OCI-LY1 (cell line): ENCODE measurements around the gene PRR15L.

Experiments
- H2AFZ ChIP-seq: fragments of 200-600 bp; sonication (generic), shearing (Covaris generic); 2 replicates; pipeline ENCODE4 v1.6.0; 2014; ENCODE audit warnings: antibody characterized with exemption, mild to moderate bottlenecking, low read length
- H3F3A ChIP-seq: fragments of 200-600 bp; sonication (generic), shearing (Covaris generic); 2 replicates; pipeline ENCODE4 v1.6.0; 2014; ENCODE audit warnings: mild to moderate bottlenecking, antibody characterized with exemption, low read length, moderate library complexity; ENCODE audit not compliant: insufficient read depth
- H3K27ac ChIP-seq: fragments of 200-600 bp; sonication (generic); 2 replicates; pipeline ENCODE4 v1.5.1; 2014; ENCODE audit warnings: low read length, mixed run types, mild to moderate bottlenecking, low read depth; ENCODE audit not compliant: poor library complexity, severe bottlenecking
- H3K27me3 ChIP-seq: fragments of 200-600 bp; sonication (generic); 2 replicates; pipeline ENCODE4 v1.6.0; 2014; ENCODE audit warnings: antibody characterized with exemption, mild to moderate bottlenecking, low read length, moderate library complexity; ENCODE audit not compliant: insufficient read depth
- H3K36me3 ChIP-seq: fragments of 200-600 bp; sonication (generic); 2 replicates; pipeline ENCODE4 v1.6.1; 2014; ENCODE audit warnings: mild to moderate bottlenecking, antibody characterized with exemption, low read length, moderate library complexity, mixed read lengths; ENCODE audit not compliant: insufficient read depth
- H3K4me1 ChIP-seq: fragments of 200-600 bp; sonication (generic); 2 replicates; pipeline ENCODE4 v1.5.1; 2014; ENCODE audit warnings: mild to moderate bottlenecking, low read length, moderate library complexity; ENCODE audit not compliant: insufficient read depth, severe bottlenecking
- H3K4me2 ChIP-seq: fragments of 200-600 bp; sonication (generic), shearing (Covaris generic); 2 replicates; pipeline ENCODE4 v1.6.1; 2014; ENCODE audit warnings: low read length
- H3K4me3 ChIP-seq: fragments of 200-600 bp; sonication (generic); 2 replicates; pipeline ENCODE4 v1.5.1; 2014; ENCODE audit warnings: low read length, low read depth, mild to moderate bottlenecking, mixed read lengths; ENCODE audit not compliant: poor library complexity, severe bottlenecking
- H3K79me2 ChIP-seq: fragments of 200-600 bp; shearing (Covaris generic); 2 replicates; pipeline ENCODE4 v1.6.1; 2016; ENCODE audit warnings: mixed run types, low read length, mixed read lengths; ENCODE audit not compliant: insufficient read depth
- H3K9ac ChIP-seq: fragments of 200-600 bp; sonication (generic), shearing (Covaris generic); 2 replicates; pipeline ENCODE4 v1.6.1; 2014; ENCODE audit warnings: mild to moderate bottlenecking, low read length, mixed read lengths
- H3K9me2 ChIP-seq: fragments of 200-600 bp; sonication (generic), shearing (Covaris generic); 2 replicates; pipeline ENCODE4 v1.6.1; 2014; ENCODE audit warnings: low read depth, mild to moderate bottlenecking, low read length, mixed read lengths
- H3K9me3 ChIP-seq: fragments of 200-600 bp; shearing (Covaris generic); 2 replicates; pipeline ENCODE4 v1.6.1; 2014; ENCODE audit warnings: low read length, mixed read lengths
- H4K20me1 ChIP-seq: fragments of 200-600 bp; sonication (generic), shearing (Covaris generic); 2 replicates; pipeline ENCODE4 v1.6.0; 2016; ENCODE audit warnings: mild to moderate bottlenecking, low read length; ENCODE audit not compliant: insufficient read depth
- EZH2 ChIP-seq: fragments of 200-600 bp; sonication (generic), shearing (Covaris generic); IDR thresholded peaks from 2 replicates; pipeline ENCODE4 v1.8.0; 2017; ENCODE audit warnings: borderline replicate concordance, mixed run types, mild to moderate bottlenecking, antibody characterized with exemption, low read length, moderate library complexity, mixed read lengths
- TF ChIP-seq, protein P1 (sequence below): fragments of 200-600 bp; sonication (generic), shearing (Covaris generic); IDR thresholded peaks from 2 replicates; pipeline ENCODE4 v1.5.1; 2017; ENCODE audit warnings: mild to moderate bottlenecking, antibody characterized with exemption, low read length, moderate library complexity, mixed read lengths

Gene PRR15L

GRCh38 chr17:47983492-47984223 lies 26.0 kb upstream of the PRR15L start:
- no peak overlapping the region for H3K9ac ChIP-seq
- no peak overlapping the region for H2AFZ ChIP-seq
- H4K20me1 ChIP-seq = no peaks in the 10 kb centered on the region
- H3K4me2 ChIP-seq = no peak overlapping the region
- no peaks in the 10 kb centered on the region for H3K79me2 ChIP-seq
- H3K27me3 ChIP-seq = no peaks in the 10 kb centered on the region
- no peaks in the 10 kb centered on the region for H3F3A ChIP-seq
- no peak for TF ChIP-seq EZH2
- TF ChIP-seq, protein P1, sequence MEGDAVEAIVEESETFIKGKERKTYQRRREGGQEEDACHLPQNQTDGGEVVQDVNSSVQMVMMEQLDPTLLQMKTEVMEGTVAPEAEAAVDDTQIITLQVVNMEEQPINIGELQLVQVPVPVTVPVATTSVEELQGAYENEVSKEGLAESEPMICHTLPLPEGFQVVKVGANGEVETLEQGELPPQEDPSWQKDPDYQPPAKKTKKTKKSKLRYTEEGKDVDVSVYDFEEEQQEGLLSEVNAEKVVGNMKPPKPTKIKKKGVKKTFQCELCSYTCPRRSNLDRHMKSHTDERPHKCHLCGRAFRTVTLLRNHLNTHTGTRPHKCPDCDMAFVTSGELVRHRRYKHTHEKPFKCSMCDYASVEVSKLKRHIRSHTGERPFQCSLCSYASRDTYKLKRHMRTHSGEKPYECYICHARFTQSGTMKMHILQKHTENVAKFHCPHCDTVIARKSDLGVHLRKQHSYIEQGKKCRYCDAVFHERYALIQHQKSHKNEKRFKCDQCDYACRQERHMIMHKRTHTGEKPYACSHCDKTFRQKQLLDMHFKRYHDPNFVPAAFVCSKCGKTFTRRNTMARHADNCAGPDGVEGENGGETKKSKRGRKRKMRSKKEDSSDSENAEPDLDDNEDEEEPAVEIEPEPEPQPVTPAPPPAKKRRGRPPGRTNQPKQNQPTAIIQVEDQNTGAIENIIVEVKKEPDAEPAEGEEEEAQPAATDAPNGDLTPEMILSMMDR = no peak
- no peak overlapping the region for H3K4me3 ChIP-seq
- H3K4me1 ChIP-seq = no peaks in the 10 kb centered on the region
- peaks cover 61% of the 10 kb centered on the region for H3K36me3 ChIP-seq
- no peaks in the 10 kb centered on the region for H3K9me2 ChIP-seq
- H3K9me3 ChIP-seq = no peaks in the 10 kb centered on the region
- H3K27ac ChIP-seq = no peak overlapping the region

GRCh38 chr17:47982645-47983390 lies 25.1 kb upstream of the PRR15L start:
- no peak for TF ChIP-seq EZH2
- TF ChIP-seq, protein P1 = no peak
- Histone ChIP-seq H3K4me1 (no peaks in the 10 kb centered on the region), H3K36me3 (peaks cover 67% of the 10 kb centered on the region), H3F3A (no peaks in the 10 kb centered on the region), H3K9me2 (no peaks in the 10 kb centered on the region), H3K9me3 (no peaks in the 10 kb centered on the region), H3K9ac (no peak overlapping the region), H4K20me1 (no peaks in the 10 kb centered on the region), H3K27me3 (no peaks in the 10 kb centered on the region), H3K4me3 (no peak overlapping the region), H2AFZ (no peak overlapping the region), H3K27ac (no peak overlapping the region), H3K4me2 (no peak overlapping the region), H3K79me2 (no peaks in the 10 kb centered on the region)

- Histone ChIP-seq H3K9me3 (no peaks in the 10 kb centered on the region), H3K4me1 (no peaks in the 10 kb centered on the region), H2AFZ (no peak overlapping the region), H3K4me3 (no peak overlapping the region), H3F3A (no peaks in the 10 kb centered on the region), H4K20me1 (no peaks in the 10 kb centered on the region), H3K4me2 (no peak overlapping the region), H3K27ac (no peak overlapping the region), H3K79me2 (no peaks in the 10 kb centered on the region), H3K9me2 (no peaks in the 10 kb centered on the region), H3K9ac (no peak overlapping the region), H3K27me3 (no peaks in the 10 kb centered on the region), H3K36me3 (peaks cover 73% of the 10 kb centered on the region)
- TF ChIP-seq EZH2 = no peak
- TF ChIP-seq, protein P1 = no peak
Measured at GRCh38 chr17:47982091-47982617, 24.5 kb upstream of the PRR15L start.
